Measurements from ENCODE around the gene SLC25A38.
"Not testable (repeated sequence)": the region's sequence is repeated elsewhere in the genome, so short reads cannot be mapped to it uniquely, and the experiment has no call there.

SLC25A38 gene

DNA sequence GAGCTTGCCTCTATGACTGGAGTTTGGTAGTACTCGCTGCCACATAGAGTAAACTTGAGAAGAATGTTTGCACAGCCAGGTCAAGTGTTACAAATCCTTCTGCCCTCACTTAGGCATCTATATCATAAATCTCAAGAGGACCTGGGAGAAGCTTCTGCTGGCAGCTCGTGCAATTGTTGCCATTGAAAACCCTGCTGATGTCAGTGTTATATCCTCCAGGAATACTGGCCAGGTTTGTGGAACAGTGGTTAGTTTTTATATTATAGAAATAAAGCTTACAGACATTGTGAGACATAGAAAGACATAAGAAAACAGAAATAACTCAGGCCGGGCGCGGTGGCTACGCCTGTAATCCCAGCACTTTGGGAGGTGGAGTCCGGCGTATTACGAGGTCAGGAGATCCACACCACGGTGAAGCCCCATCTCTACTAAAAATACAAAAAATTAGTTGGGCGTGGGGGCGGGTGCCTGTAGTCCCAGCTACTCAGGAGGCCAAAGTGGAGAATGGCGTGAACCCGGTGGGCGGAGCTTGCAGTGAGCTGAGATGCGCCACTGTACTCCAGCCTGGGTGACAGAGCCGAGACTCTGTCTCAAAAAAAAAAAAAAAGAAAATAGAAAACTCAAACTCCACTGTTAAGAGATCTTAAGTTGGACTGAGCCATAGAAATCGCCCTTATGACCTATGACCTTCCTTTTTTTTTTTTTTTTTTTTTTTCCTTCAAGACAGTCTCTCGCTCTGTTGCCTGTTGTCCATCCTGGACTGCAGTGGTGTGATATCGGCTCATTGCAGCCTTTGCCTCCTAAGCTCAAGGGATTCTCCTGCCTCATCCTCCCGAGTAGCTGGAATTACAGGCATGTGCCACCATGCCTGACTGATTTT, 25.6 kb downstream of the SLC25A38 start:
- DNase-seq, result no peak

DNA sequence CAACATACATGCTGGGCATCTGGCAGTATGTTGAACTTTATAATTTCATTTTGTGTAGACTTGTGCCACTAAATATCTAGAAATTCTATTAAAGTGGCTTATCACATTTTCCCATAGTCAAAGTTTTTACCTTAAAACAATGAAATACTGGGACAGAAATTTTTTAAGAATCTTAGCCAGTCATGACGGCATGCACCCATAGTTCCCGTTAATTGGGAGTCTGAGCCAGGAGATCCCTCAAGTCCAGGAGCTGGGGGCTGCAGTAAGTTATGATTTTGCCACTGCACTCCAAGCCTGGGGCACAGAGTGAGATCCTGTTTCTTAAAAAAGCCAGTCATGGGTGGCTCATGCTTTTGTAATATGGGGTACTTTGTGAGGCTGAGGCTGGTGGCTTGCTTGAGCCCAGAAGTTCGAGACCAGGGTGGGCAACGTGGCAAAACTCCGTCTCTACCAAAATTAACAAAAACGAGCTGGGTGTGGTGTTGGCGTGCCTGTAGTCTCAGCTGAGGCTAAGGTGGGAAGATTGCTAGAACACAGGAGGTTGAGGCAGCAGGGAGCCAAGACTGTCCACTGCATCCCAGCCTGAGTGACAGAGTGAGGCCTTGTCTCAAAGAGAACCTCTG, 26.5 kb downstream of the SLC25A38 start:
- no peak for DNase-seq

DNA sequence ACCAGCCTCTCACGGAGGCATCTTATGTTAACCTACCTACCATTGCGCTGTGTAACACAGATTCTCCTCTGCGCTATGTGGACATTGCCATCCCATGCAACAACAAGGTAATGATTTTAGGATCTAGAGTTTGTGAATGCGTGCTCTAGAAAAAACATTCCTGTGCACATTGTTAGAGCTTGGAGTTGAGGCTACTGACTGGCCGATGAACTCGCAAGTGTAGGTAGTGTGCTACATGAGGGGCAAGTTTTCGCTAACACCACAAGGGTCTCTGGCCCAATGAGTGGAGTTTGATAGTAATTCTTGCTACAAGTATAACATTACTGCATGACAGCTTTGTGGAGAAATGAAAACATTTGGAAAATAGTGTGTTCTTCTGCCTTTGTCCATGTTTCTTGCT, 27.7 kb downstream of the SLC25A38 start:
- no peak for DNase-seq

DNA sequence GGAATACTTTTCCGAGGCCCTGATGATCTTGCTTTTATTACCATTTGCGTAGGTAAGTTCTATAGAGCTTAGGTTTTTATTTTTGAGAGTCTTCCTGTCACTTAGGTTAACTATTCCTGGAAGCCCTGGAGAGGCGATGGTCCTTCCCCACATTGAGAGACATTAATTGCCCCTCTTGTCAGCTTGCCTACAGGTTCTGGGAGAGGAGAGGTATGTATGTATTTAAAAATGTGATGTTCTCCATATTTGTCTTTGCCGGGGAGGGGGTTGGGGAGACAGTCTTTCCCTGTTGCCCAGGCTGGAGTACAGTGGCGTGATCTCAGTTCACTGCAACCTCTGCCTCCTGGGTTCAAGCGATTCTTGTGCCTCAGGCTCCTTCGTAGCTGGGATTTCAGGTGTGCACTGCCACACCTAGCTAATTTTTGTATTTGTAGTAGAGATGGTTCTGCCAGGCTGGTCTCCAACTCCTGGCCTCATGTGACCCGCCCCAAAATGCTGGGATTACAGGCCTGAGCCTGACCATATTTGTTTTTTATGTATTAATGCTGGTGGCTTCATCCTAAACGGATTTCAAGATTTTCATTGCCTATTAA, 29.6 kb downstream of the SLC25A38 start:
- DNase-seq, result no peak

DNA sequence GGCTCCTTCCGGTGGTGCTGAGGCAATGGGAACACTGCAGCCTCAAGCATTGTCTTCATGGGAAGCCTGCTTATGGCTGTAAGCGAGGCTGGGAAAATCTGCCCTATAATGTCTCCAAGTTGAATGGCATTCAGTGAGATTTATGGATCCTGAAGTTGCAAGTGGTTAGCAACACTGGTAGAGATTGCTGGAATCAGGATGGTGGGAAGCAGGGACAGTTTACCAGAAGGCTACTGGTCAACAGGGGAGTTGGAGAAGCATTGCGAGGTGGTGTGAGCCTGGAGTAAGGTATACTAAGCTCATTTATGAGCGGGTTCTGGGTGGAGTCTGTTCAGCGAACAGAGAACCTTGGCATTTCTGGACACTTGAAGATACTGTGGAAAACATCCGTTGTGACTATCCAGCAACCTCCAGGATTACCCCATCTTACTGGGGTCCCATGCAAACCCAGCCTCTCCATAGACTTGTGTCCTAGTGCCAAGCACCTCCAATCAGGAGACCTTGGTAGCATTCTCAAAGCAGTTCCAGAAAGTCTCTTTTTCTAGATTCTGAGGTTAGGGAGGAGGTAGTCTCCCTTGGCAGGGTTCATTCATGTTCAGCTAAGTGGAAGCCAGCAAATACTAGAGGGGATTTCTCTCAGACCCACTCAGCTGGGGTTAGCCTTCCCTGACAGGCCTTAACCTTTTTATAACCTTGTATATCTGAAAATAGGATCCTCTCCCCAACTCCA, 30.7 kb downstream of the SLC25A38 start:
- DNase-seq, result no peak

DNA sequence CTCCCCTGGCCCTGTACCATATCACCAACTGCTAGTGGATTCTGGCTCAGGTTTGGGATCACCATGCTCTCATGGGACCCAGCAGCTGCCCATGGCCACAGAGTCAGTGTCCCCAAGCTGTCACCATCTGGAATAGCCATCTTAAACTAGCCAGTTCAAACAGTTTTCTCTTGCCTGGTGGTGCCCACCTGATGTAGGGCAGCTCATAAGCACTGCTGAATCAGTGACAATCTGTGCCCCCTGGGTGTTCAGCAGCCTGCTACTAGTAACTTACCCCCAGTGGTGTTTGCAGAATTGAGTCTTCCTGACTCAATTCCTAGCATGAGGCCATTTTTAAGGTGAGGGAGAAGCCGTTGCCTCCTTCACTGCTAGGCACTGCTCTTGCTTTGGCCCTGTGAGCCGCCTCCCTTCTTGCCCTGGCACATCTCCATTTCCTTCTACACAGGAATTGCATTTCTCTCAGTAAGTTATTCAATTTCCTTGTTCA, 31.3 kb downstream of the SLC25A38 start:
- DNase-seq, result no peak

DNA sequence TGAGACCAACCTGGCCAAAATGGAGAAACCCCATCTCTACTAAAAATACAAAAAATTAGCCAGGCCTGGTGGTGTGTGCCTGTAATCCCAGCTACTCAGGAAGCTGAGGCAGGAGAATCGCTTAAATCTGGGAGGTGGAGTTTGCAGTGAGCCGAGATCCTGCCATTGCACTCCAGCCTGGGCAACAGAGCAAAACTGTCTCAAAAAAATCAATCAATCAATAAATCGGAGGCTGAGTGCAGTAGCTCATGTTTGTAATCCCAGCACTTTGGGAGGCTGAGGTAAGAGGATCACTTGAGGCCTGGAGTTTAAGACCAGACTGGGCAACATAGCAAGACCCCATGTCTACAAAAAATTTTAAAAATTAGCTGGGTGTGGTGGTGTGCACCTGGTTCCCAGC, 32.1 kb downstream of the SLC25A38 start:
- not testable (repeated sequence) for DNase-seq

DNA sequence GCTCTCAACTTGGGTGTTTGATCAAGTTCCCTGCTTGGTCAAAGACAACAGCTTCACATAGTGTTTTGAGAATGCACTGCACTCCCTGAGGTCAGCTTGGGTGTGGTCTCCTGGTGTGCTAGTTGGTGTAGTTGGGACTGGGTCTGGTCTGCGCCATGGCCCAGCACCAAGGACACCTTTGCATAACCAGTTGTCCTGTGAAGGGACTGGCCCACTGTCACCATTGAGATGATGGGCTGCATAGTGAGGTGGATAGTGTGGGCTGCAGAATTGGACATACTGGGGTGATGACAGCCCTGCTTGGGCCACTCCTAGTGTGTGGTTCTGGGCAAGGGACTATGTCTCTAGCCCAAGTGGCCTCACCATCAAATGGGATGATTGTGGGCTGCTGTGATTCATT, 32.8 kb downstream of the SLC25A38 start:
- no peak for DNase-seq

DNA sequence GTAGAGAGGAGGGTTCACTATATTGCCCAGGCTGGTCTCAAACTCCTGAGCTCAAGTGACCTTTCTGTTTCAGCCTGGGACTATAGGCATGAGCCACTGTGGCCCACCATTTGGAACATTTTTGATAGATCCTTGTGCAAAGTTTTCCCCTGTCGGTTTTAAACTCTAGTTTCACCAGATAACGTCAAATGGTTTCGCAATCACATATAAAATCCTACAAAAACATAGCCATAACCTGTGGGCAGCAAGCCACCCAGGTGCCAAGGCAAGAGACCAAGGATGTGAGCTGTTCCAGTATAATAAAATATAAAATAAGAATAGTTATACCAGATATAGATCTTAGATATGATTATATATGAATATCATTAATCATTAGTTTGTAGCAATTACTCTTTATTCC, 33.8 kb downstream of the SLC25A38 start:
- DNase-seq, result not testable (repeated sequence)

DNA sequence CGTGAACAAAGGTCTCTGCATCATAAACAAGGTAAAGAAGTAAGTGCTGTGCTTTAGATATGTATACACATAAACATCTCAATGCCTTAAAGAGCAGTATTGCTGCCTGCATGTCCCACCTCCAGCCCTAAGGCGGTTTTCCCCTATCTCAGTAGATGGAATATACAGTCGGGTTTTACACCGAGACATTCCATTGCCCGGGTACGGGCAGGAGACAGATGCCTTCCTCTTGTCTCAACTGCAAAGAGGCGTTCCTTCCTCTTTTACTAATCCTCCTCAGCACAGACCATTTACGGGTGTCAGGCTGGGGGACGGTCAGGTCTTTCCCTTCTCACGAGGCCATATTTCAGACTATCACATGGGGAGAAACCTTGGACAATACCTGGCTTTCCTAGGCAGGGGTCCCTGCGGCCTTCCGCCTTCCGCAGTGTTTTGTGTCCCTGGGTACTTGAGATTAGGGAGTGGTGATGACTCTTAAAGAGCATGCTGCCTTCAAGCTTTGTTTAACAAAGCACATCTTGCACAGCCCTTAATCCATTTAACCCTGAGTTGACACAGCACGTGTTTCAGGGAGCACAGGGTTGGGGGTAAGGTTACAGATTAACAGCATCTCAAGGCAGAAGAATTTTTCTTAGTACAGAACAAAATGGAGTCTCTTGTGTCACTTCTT, 35.5 kb downstream of the SLC25A38 start:
- not testable (repeated sequence) for DNase-seq

DNA sequence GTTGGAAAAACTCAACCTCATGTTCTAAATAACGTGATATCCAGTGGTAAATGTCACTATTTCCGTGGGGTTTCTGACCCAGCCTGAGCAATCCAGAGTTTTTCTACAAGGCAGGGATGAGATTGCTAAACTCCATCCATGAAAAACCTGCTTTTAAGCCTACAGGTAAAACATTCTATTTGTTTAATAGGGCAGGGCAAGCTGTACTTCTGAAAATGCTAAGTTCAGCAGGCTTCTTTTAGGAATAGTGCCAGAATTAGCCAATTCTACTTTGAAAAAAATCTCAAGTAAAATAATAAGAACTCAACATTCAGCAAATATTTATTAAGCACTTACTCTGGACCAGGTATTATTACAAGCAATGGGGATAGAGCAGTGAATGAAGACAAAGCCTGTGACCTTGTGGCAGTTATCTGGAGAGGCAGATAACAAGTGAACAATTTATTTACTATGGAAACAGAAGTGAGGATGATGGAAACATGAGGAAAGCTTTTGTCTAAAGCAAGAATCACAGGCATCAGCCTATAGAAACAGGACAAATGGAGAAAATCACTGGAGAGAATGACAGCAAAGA, 36.7 kb downstream of the SLC25A38 start:
- DNase-seq, result no peak

DNA sequence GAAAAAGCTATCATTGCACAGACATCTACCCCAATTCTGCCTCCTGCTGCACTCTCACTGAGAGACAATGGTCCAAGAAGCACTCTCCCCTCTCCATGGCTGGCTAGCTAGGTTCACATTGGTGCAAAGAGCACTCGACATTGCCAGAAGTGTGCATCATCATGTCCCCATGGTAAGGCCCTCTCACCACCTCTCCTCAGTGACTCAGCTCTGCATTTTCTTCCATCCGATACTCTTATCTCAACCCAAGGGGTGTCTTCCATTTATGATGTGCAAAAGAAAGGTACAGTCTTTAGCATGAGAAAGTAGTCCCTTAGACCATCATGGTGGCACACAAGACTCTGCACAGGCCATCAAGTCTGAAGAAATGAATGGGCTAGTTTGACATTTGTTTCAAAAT, 37.4 kb downstream of the SLC25A38 start:
- DNase-seq, result no peak

DNA sequence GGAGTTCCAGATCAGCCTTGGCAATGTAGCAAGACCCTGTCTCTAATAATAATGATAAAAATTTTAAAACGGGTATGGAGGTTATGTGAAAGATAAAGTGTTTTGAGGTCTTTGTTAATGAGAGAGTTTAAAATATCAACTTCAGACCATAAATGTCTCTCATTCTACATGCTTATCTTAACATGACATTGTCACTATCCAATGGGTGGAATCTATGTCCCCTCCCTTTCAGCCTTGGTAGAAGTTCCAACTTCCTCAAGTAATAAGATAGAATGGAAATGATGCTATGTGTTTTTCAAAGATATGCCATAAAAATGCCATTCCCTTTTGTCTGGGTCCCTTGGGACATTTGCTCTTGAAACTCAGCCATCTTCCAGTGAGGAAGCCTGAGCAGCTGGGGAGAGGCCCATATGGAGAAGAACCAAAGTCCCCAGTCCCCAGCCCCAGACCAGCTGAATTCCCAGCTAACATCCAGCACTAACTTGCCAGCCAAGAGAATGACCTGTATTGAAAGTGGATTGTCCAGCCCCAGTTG, 40.3 kb downstream of the SLC25A38 start:
- DNase-seq, result no peak

DNA sequence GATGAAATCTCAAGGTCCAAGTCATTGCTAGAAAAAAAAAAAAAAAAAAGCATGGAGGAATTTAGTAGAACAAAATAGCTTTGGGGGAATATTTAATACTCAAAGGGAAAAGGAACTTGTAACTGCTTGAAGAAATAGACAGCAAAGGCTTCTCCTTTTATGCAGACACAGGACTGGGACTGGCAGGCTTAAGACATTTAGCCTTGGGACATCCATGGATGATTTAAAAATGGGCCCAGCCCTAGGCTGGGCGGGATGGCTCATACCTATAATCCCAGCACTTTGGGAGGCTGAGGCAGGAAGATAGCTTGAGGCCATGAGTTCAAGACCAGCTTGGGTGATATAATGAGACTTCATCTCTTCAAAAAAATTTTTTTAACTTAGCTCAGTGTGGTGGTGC, 43.1 kb downstream of the SLC25A38 start:
- no peak for DNase-seq

DNA sequence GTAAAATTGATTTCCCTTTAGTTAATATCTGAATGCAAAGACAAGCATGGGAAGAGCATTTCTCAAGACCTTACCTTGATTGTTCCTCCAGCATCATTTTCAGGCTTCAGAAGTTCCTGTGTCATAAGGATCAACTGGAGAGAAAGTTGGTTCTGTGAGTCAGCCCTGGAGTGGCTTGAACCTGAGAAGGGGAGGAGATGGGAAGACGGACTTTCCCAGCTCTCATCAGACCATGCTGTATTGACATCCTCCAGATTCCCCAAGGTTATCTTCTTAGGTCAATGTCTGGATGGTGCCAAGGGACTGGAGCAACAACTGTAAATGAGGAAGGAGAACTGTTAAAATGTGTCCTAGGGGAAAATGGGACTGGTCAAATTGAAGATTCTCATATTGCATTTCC, 44.3 kb downstream of the SLC25A38 start:
- no peak for DNase-seq

DNA sequence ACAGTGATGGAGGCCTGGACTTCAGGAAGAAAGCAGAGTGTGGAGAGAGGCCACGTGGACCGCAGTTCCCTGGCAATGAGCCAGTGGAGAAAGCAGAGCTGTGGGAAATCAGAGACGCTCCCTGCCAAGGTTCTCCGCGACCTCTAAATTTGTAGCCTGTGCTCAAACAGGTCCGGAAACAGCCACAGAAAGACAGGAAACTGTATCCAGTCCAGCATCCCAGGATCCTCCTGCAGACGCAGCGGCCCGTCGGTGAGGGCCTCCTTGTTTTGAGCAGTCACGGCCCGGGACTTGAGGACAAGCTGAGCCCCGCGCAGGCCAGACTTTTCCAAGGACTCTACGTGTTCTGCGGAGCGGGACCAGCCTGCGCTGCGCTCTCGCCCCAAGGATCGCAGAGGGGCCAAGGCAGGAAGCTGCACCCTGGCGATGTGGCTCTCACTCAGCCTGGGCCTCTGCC, 45.6 kb downstream of the SLC25A38 start:
- DNase-seq, result no peak

DNA sequence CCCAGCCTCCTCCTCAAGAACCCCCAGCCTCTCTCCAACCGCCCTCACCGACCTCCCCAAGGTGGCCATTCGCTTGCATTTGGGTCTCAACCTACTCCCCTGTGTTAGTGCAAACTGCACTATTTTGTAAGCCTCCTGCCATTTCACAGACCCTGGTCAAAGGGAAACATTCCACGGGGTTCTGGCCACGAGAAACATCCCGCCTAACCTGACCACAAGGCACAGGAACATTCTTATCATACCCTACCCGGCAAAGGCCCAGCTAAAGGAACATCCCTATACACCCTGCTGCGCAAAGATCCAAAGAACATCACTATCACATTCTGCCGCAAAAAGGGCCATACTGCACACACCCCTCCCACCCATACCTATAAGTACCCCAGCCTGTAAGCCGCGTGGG, 46.3 kb downstream of the SLC25A38 start:
- no peak for DNase-seq

DNA sequence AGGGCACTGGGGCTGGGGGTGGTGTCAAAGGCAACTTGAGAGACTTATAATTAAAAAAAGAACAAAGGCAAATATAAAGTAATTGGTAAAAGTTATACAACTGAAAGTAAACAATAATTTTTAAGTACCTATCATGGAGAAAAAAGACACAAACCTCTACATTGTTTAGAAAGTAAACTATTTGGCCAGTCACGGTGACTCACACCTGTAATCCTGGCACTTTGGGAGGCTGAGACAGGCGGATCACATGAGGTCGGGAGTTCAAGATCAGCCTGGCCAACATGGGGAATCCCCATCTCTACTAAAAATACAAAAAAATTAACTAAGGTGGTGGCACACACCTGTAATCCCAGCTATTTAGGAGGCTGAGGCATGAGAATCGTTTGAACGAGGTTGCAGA, 49.2 kb downstream of the SLC25A38 start:
- no peak for DNase-seq

DNA sequence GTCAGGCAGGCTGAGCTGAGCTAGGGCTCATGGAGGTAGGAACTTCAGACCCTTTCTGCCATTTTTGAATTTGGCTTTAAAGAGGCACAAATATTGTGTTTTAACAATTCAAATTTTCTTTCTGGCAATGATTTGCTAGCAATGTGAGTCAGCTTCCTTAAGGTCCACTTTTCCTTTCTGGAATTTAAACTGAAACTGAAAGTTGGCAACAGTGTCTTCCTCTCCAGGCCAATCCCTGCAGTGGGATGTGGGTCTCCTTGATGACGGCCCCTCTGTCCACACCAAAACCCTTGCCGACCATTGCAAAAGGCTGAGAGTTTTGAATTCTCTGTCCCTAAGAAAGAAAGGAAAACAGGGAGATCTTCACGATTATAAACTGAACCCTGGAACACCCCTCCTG, 50.5 kb downstream of the SLC25A38 start:
- DNase-seq, result no peak

DNA sequence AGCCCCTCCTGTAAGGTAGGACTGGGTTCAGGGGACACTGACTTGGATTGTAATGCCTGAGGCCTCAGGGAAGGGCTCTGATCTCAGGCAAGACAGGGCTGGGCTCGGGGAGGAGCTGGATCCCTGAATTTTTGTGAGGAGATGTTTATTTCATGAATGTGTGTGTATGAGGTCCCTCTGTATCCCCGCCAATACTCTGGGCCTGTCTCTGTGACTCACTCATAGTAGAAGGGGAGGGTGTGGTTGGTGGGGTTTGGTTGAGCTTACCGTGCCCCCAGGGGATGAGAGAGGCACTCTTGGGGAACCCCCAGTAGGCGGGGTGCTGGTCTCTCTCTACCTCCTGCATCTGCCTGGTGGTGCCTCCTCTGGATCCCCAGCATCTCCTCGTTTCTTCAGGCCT, 51.4 kb downstream of the SLC25A38 start:
- no peak for DNase-seq

DNA sequence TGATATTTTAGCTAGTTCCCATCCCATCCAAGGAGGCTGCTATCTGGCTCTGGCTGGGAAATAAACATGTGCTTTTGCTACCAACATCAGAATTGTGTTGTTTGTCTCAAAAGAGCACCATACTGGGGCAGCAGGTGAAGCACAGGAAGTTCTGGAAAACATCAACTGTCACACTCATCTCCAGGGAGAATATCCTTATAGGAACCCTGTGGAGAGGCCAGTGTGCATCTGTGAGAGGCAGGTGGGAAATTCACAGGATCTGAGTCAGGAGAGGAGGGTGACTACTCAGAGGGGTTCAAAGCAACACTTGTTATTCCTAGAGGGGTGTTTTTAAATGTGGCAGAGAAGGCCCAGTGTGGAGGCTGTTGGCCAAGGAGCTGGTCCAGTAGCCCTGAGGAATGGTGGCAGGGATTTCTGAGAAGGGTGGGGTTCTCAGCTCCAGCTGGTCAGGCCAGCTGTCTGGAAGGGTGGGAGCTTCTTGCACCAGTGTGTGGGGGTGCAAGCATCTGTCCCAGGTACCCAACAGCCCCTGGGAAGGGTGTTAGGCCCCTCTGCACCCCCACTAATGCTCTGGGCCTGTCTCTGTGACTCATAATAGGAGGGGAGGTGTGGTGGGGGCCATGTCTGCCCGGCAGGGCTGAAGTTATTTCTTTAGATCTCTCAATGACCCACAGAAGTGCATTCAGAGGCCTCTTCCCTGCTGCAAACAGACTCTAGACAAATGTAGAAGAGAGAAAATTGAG, 52.0 kb downstream of the SLC25A38 start:
- no peak for DNase-seq

Measured in NCI-H1105 treated with DMSO at 0.1 percent for 48 hours (cell line).